Kidney tubule cell (primary cell): ENCODE data around the gene ZFP36L1.
A peak's percentile ranks its signal among the peaks of the same experiment; 100 is the strongest.

ENCODE experiments used
- DNase-seq: peaks from one replicate; pipeline ENCODE4 v3.0.0-alpha.2; 2018; ENCODE audit warnings: low spot score

ZFP36L1 gene

GRCh38 chr14:68792979-68793733 lies at the start of gene ZFP36L1:
Gene ZFP36L1 (minus strand): TSS chr14:68793067. CDS start chr14:68792938, 129 bp downstream.
- DNase-seq: peak; percentile 98

GRCh38 chr14:68842298-68842697 lies 49.4 kb upstream of the ZFP36L1 start:
- no peak for DNase-seq

GRCh38 chr14:68841016-68841809 lies 48.3 kb upstream of the ZFP36L1 start:
- no peak for DNase-seq

GRCh38 chr14:68840454-68840853 lies 47.6 kb upstream of the ZFP36L1 start:
- DNase-seq: no peak

GRCh38 chr14:68836082-68836481 lies 43.2 kb upstream of the ZFP36L1 start:
- DNase-seq: no peak

- no peak for DNase-seq
These were observed 41.9 kb upstream of the ZFP36L1 start for GRCh38 chr14:68834816-68835215.

GRCh38 chr14:68828698-68829097 lies 35.8 kb upstream of the ZFP36L1 start:
- DNase-seq: no peak

- no peak for DNase-seq
These were observed 32.9 kb upstream of the ZFP36L1 start for GRCh38 chr14:68825729-68826128.

GRCh38 chr14:68824517-68825347 lies 31.9 kb upstream of the ZFP36L1 start:
- peak; percentile 85 for DNase-seq

- DNase-seq: no peak
These were observed 31.3 kb upstream of the ZFP36L1 start for GRCh38 chr14:68824207-68824516.

- DNase-seq: peak; percentile 65
These were observed 30.8 kb upstream of the ZFP36L1 start for GRCh38 chr14:68823434-68824206.

GRCh38 chr14:68822926-68823325 lies 30.1 kb upstream of the ZFP36L1 start:
- DNase-seq: no peak

- no peak for DNase-seq
These were observed 29.3 kb upstream of the ZFP36L1 start for GRCh38 chr14:68822132-68822651.

- peak; percentile 64 for DNase-seq
These were observed 28.3 kb upstream of the ZFP36L1 start for GRCh38 chr14:68820999-68821683.

GRCh38 chr14:68820536-68820935 lies 27.7 kb upstream of the ZFP36L1 start:
- DNase-seq: no peak

- no peak for DNase-seq
These were observed 27.3 kb upstream of the ZFP36L1 start for GRCh38 chr14:68820119-68820518.

- DNase-seq: peak; percentile 91
These were observed 26.4 kb upstream of the ZFP36L1 start for GRCh38 chr14:68819260-68819691.

- DNase-seq: no peak
These were observed 24.8 kb upstream of the ZFP36L1 start for GRCh38 chr14:68817506-68818212.

- no peak for DNase-seq
These were observed 24.1 kb upstream of the ZFP36L1 start for GRCh38 chr14:68816943-68817430.
